Measurements from ENCODE around the gene GPR18. TPM values are rescaled to one million over a fixed set of nuclear protein-coding genes. Genes with fewer than 3 reads are reported as not detected.

The GPR18 gene
- total and polyA plus RNA-seq, 2 of the 13 experiments (the other 11 are each of a cell fraction or from before 2014, with no cell fraction given) = not detected

- H3K4me3 ChIP-seq (replicated peaks in 1 of 3; ENCODE audit: insufficient read depth in 1 of 3, low read depth in 2 of 3, low read length in 3 of 3) = no peak overlapping the region
- H3K79me2 ChIP-seq (ENCODE audit: insufficient read depth, low read length) = no peaks in the 10 kb centered on the region
- no peak overlapping the region for H3K27ac ChIP-seq (ENCODE audit: extremely low read length, insufficient read depth, low read length)
- no TSS peak for BruUV-seq (replicated peaks)
- 97% methylated on average over 4 of the region's 4 CpGs for WGBS (ENCODE audit: low lambda C conversion rate)
- H3K9me3 ChIP-seq (ENCODE audit: low read length) = no peaks in the 10 kb centered on the region
- no peak overlapping the region for H3K9ac ChIP-seq (ENCODE audit: insufficient read depth, low read depth, low read length)
- no peaks in the 10 kb centered on the region for H3K27me3 ChIP-seq (ENCODE audit: control insufficient read depth in 1 of 2, insufficient read depth in 2 of 2, low read length in 2 of 2)
- TF ChIP-seq ZNF225 (CRISPR knock-in tag; IDR thresholded peaks at IDR 0.05) (no peak), TFDP1 (CRISPR knock-in tag; IDR thresholded peaks at IDR 0.05; ENCODE audit: borderline replicate concordance) (no peak), E2F5 (CRISPR knock-in tag; conservative IDR thresholded peaks at IDR 0.05) (no peak), MEIS1 (CRISPR knock-in tag; IDR thresholded peaks at IDR 0.05; ENCODE audit: borderline replicate concordance) (no peak), ZNF615 (CRISPR knock-in tag; IDR thresholded peaks at IDR 0.05; ENCODE audit: borderline replicate concordance) (no peak)
- POLR2A ChIA-PET = no interaction called here
- in situ Hi-C loops (cut with HindIII; ENCODE audit: extremely low pct_ligation_motif_present, low pct_unique_long_range_greater_than_20kb) (no loop called here), intact Hi-C loops (cut with micrococcal nuclease; ENCODE audit: unreplicated experiment) (no loop called here)
- peaks cover 3 to 7% of the 10 kb centered on the region in 2 experiments; a peak in 3 of 5 replicates for H3K36me3 ChIP-seq (replicated peaks in 1 of 2; ENCODE audit: control insufficient read depth in 1 of 2, insufficient read depth in 2 of 2, low read length in 2 of 2)
- no peak for FAIRE-seq
- CTCF ChIA-PET (ENCODE audit: low intra/inter-chr PET ratio, low total read pairs) = no interaction called here
- no peak for DNase-seq (ENCODE audit: low spot score)
- H4K20me1 ChIP-seq (ENCODE audit: insufficient read depth, low read length) = no peaks in the 10 kb centered on the region
- no peaks in the 10 kb centered on the region for H3K4me1 ChIP-seq (ENCODE audit: insufficient read depth, low read length)
- H2AFZ ChIP-seq (ENCODE audit: low read length) = no peak overlapping the region
- ATAC-seq = no peak
- H3K4me2 ChIP-seq (ENCODE audit: low read depth, low read length) = no peak overlapping the region
Observed at GRCh38 chr13:99296398-99296797, 38.2 kb upstream of the GPR18 start.
